IMR-90 (cell line): Measurements from ENCODE around the gene PLXNB1. TPM values are rescaled to one million over a fixed set of nuclear protein-coding genes. Genes with fewer than 3 reads are reported as not detected.

Source experiments
- ATAC-seq: fragments of 200-7000 bp; cut with Tn5 transposase; 2 replicates; pipeline ENCODE4 v1.9.1; 2020; ENCODE audit warnings: low read depth, mild to moderate bottlenecking, moderate library complexity
- BruUV-seq: library from RNA; stranded (reverse); fragments of 400-500 nt; replicated peaks from 2 replicates; lab custom pipeline; 2021; lab: Mats Ljungman, UMichigan
- CTCF ChIA-PET: fragments of 300-600 bp; formaldehyde crosslinking; extraction: SDS; loops from one replicate; lab custom pipeline; 2021; ENCODE audit warnings: antibody characterized with exemption; lab: Yijun Ruan, JAX
- POLR2A ChIA-PET: fragments of 300-600 bp; sonication (Branson Sonifier 250); formaldehyde crosslinking; loops from one replicate; lab custom pipeline; 2022; ENCODE audit warnings: antibody characterized with exemption; ENCODE audit not compliant: unreplicated experiment; lab: Charles Lee
- DNase-seq: peaks from one replicate; pipeline ENCODE4 v3.0.0; 2013
- H2AFZ ChIP-seq: replicated peaks from 2 replicates; pipeline ENCODE3; 2013; ENCODE audit warnings: low read length, mild to moderate bottlenecking; ENCODE audit not compliant: poor library complexity
- H2AK5ac ChIP-seq: 2 replicates; pipeline ENCODE4 v1.6.1; 2013; ENCODE audit warnings: low read depth, low read length, inconsistent platforms
- H2AK9ac ChIP-seq: replicated peaks from 2 replicates; pipeline ENCODE3; 2013; ENCODE audit warnings: mild to moderate bottlenecking, low read depth, low read length, moderate library complexity; ENCODE audit not compliant: poor library complexity
- H2BK120ac ChIP-seq: 2 replicates; pipeline ENCODE4 v1.6.1; 2013; ENCODE audit warnings: low read depth, low read length, inconsistent platforms
- H2BK15ac ChIP-seq: 3 replicates; pipeline ENCODE4 v1.6.1; 2013; ENCODE audit warnings: low read depth, low read length, inconsistent platforms
- H2BK20ac ChIP-seq: 2 replicates; pipeline ENCODE4 v1.6.1; 2013; ENCODE audit warnings: low read depth, mild to moderate bottlenecking, inconsistent platforms, low read length, moderate library complexity
- H2BK5ac ChIP-seq: 2 replicates; pipeline ENCODE4 v1.6.1; 2013; ENCODE audit warnings: mild to moderate bottlenecking, low read depth, low read length, inconsistent platforms; ENCODE audit not compliant: poor library complexity, severe bottlenecking
- H3K14ac ChIP-seq: replicated peaks from 2 replicates; pipeline ENCODE4 v1.6.1; 2013; ENCODE audit warnings: low read depth, low read length, inconsistent platforms
- H3K18ac ChIP-seq: 2 replicates; pipeline ENCODE4 v1.6.1; 2013; ENCODE audit warnings: low read depth, low read length, control low read depth
- H3K23ac ChIP-seq: 2 replicates; pipeline ENCODE4 v1.6.1; 2013; ENCODE audit warnings: low read depth, low read length, inconsistent platforms
- H3K27ac ChIP-seq: 2 replicates; pipeline ENCODE4 v1.5.1; 2013; ENCODE audit warnings: mild to moderate bottlenecking, control low read depth, low read length; ENCODE audit not compliant: insufficient read depth
- H3K27me3 ChIP-seq: 2 replicates; pipeline ENCODE4 v1.6.1; 2013; ENCODE audit warnings: low read length; ENCODE audit not compliant: control insufficient read depth, insufficient read depth
- H3K36me3 ChIP-seq: 2 replicates; pipeline ENCODE4 v1.6.1; 2013; ENCODE audit warnings: low read length, mixed read lengths; ENCODE audit not compliant: control insufficient read depth, insufficient read depth
- H3K4ac ChIP-seq: 2 replicates; pipeline ENCODE4 v1.6.1; 2013; ENCODE audit warnings: low read depth, low read length, inconsistent platforms
- H3K4me1 ChIP-seq: 2 replicates; pipeline ENCODE4 v1.6.1; 2013; ENCODE audit warnings: low read length, mixed read lengths; ENCODE audit not compliant: control insufficient read depth, insufficient read depth
- H3K4me2 ChIP-seq: 2 replicates; pipeline ENCODE4 v1.6.1; 2013; ENCODE audit warnings: low read depth, mild to moderate bottlenecking, control low read depth, low read length, moderate library complexity
- H3K4me3 ChIP-seq: 2 replicates; pipeline ENCODE4 v1.5.1; 2013; ENCODE audit warnings: low read depth, mild to moderate bottlenecking, control low read depth, low read length, moderate library complexity; ENCODE audit not compliant: insufficient read depth
- H3K56ac ChIP-seq: 2 replicates; pipeline ENCODE4 v1.6.1; 2013; ENCODE audit warnings: low read length, inconsistent platforms; ENCODE audit not compliant: insufficient read depth; ENCODE audit errors: extremely low read depth
- H3K79me1 ChIP-seq, 2 experiments: 2 replicates each; pipeline ENCODE4 v1.6.1; 2013; ENCODE audit warnings: low read length in 2 of 2, inconsistent platforms in 1 of 2, low read depth in 1 of 2
- H3K9ac ChIP-seq: 2 replicates; pipeline ENCODE4 v1.6.1; 2013; ENCODE audit warnings: low read depth, low read length, control low read depth
- H3K9me1 ChIP-seq: 2 replicates; pipeline ENCODE4 v1.6.1; 2013; ENCODE audit warnings: low read length, inconsistent platforms; ENCODE audit not compliant: insufficient read depth
- H3K9me3 ChIP-seq: 2 replicates; pipeline ENCODE4 v1.6.1; 2013; ENCODE audit warnings: low read length; ENCODE audit not compliant: control insufficient read depth, insufficient read depth
- H4K20me1 ChIP-seq: 2 replicates; pipeline ENCODE4 v1.6.1; 2013; ENCODE audit warnings: low read length, inconsistent platforms; ENCODE audit not compliant: insufficient read depth
- H4K5ac ChIP-seq: 2 replicates; pipeline ENCODE4 v1.6.1; 2013; ENCODE audit warnings: mild to moderate bottlenecking, low read depth, low read length, control low read depth
- H4K8ac ChIP-seq, 2 experiments: 2 replicates each; pipeline ENCODE4 v1.6.1; 2013; ENCODE audit warnings: low read depth in 2 of 2, low read length in 2 of 2, control low read depth in 1 of 2, inconsistent platforms in 1 of 2
- H4K91ac ChIP-seq: 2 replicates; pipeline ENCODE4 v1.6.1; 2013; ENCODE audit warnings: low read depth, low read length, inconsistent platforms; ENCODE audit not compliant: insufficient read depth
- CEBPB ChIP-seq: IDR thresholded peaks from 2 replicates; pipeline ENCODE4 v1.6.1; 2012; ENCODE audit warnings: low read depth, low read length, improper control_type of control experiment
- CHD1 ChIP-seq: IDR thresholded peaks from 2 replicates; pipeline ENCODE4 v1.6.1; 2012; ENCODE audit warnings: low read depth, low read length, improper control_type of control experiment
- CTCF ChIP-seq: conservative IDR thresholded peaks from 2 replicates; pipeline ENCODE4 v1.5.1; 2012; ENCODE audit warnings: mild to moderate bottlenecking, low read depth, low read length, improper control_type of control experiment
- ELK1 ChIP-seq: fragments of 150-350 bp; IDR thresholded peaks from 2 replicates; pipeline ENCODE4 v1.6.1; 2016; ENCODE audit warnings: low read depth, mild to moderate bottlenecking, low read length, moderate library complexity, borderline replicate concordance
- FOS ChIP-seq: fragments of 150-350 bp; IDR thresholded peaks from 2 replicates; pipeline ENCODE4 v1.6.1; 2016; ENCODE audit warnings: low read depth, low read length
- MAFK ChIP-seq: IDR thresholded peaks from 2 replicates; pipeline ENCODE4 v1.6.1; 2012; ENCODE audit warnings: low read depth, low read length, improper control_type of control experiment
- MAZ ChIP-seq: IDR thresholded peaks from 2 replicates; pipeline ENCODE4 v1.6.1; 2012; ENCODE audit warnings: low read depth, mild to moderate bottlenecking, low read length, improper control_type of control experiment, moderate library complexity, borderline replicate concordance
- MXI1 ChIP-seq: IDR thresholded peaks from 2 replicates; pipeline ENCODE4 v1.6.1; 2012; ENCODE audit warnings: low read depth, mild to moderate bottlenecking, low read length, moderate library complexity, borderline replicate concordance
- NFE2L2 ChIP-seq: fragments of 150-350 bp; IDR thresholded peaks from 2 replicates; pipeline ENCODE4 v1.6.1; 2016; ENCODE audit warnings: low read depth, mild to moderate bottlenecking, low read length
- RAD21 ChIP-seq: IDR thresholded peaks from 2 replicates; pipeline ENCODE4 v1.6.1; 2012; ENCODE audit warnings: low read length, improper control_type of control experiment
- RCOR1 ChIP-seq: IDR thresholded peaks from 2 replicates; pipeline ENCODE4 v1.6.1; 2012; ENCODE audit warnings: mild to moderate bottlenecking, low read length, improper control_type of control experiment; ENCODE audit not compliant: insufficient replicate concordance
- RFX5 ChIP-seq: IDR thresholded peaks from 2 replicates; pipeline ENCODE4 v1.8.0; 2012; ENCODE audit warnings: low read depth, mild to moderate bottlenecking, low read length, moderate library complexity
- WGBS, 2 experiments: methylation state at CpG; one replicate each; pipeline versions ENCODE4 v1.1.5 to v1.1.7; 2013; ENCODE audit warnings: missing lambda C conversion rate in 2 of 2; ENCODE audit not compliant: insufficient read length in 1 of 2; ENCODE audit errors: extremely low coverage in 2 of 2; 5-methylcytosine and 5-hydroxymethylcytosine counted together
- dilution Hi-C: fragments of 300-500 bp; cut with HindIII; formaldehyde crosslinking; loops from one replicate; pipeline ENCODE4 v1.14.3; 2018; ENCODE audit warnings: low sequenced_read_pairs; ENCODE audit not compliant: unreplicated experiment
- in situ Hi-C: fragments of 300-500 bp; cut with MboI; formaldehyde crosslinking; loops from 3 replicates; pipeline ENCODE4 v1.14.3; 2019; ENCODE audit warnings: low sequenced_read_pairs, inconsistent platforms, mixed read lengths
- intact Hi-C: fragments of 100-400 bp; cut with micrococcal nuclease; formaldehyde crosslinking; loops from 2 replicates; pipeline ENCODE4 v1.10.0; 2022
- polyA plus RNA-seq, 3 experiments: library from polyadenylated mRNA; depleted of rRNA; stranded (reverse); fragments of >200 nt; gene quantifications; 2 replicates each; pipeline ENCODE4 v1.2.3, GENCODE V29; 2012; ENCODE audit warnings: low replicate concordance in 1 of 3
- total RNA-seq: library from RNA; depleted of rRNA; stranded (reverse); fragments of >200 nt; gene quantifications from 2 replicates; pipeline ENCODE4 v1.2.3, GENCODE V29; 2012
- TF ChIP-seq, protein P1 (sequence below): fragments of 150-350 bp; IDR thresholded peaks from 2 replicates; pipeline ENCODE4 v1.6.1; 2017; ENCODE audit warnings: mild to moderate bottlenecking, antibody characterized with exemption, low read length, low read depth

Gene PLXNB1
- total and polyA plus RNA-seq, 2 of the 4 experiments (the other 2 are of a cell fraction) = 5.2 to 25.3 TPM

- Histone ChIP-seq H3K36me3 (peaks cover 69% of the 10 kb centered on the region), H2AK9ac (no peak overlapping the region), H2BK5ac (no peak overlapping the region), H3K9me1 (peaks cover 4% of the 10 kb centered on the region; the same call in 1 of the 2 replicates), H3K14ac (no peak overlapping the region), H3K18ac (no peak overlapping the region), H4K91ac (no peak overlapping the region), H3K56ac (no peak overlapping the region), H2BK120ac (no peak overlapping the region), H3K27me3 (no peaks in the 10 kb centered on the region), H3K4me2 (no peak overlapping the region), H3K4ac (no peak overlapping the region), H3K27ac (no peak overlapping the region), H4K8ac (no peak overlapping the region), H4K20me1 (no peaks in the 10 kb centered on the region), H2AFZ (no peak overlapping the region), H3K23ac (no peak overlapping the region), H3K4me3 (no peak overlapping the region), H2BK15ac (no peak overlapping the region), H4K5ac (no peak overlapping the region), H2AK5ac (no peak overlapping the region), H3K9me3 (no peaks in the 10 kb centered on the region), H3K79me1 (no peaks in the 10 kb centered on the region), H3K9ac (no peak overlapping the region), H3K4me1 (peaks cover 4% of the 10 kb centered on the region), H2BK20ac (no peak overlapping the region)
- dilution Hi-C loops (no loop called here), intact Hi-C loops (no loop called here), in situ Hi-C loops (no loop called here)
- POLR2A ChIA-PET = no interaction called here
- no TSS peak for BruUV-seq
- DNase-seq = no peak
- CTCF ChIA-PET = interaction anchor here (1.0 to 1.2 kb wide), 2 partner anchors 27 to 29 kb away, joined by 3 to 5 read pairs; no protein-coding TSS in a partner anchor
- WGBS, 2 experiments = 70% methylated on average over 2 of the region's 18 CpGs; no CpG with 5 or more reads in 1 of the 2 experiments
- TF ChIP-seq FOS (no peak), CTCF (no peak), RAD21 (no peak), MAFK (no peak), CEBPB (no peak), RCOR1 (no peak), RFX5 (no peak), MAZ (no peak), CHD1 (no peak), MXI1 (no peak), ELK1 (no peak), NFE2L2 (no peak)
- TF ChIP-seq, protein P1, sequence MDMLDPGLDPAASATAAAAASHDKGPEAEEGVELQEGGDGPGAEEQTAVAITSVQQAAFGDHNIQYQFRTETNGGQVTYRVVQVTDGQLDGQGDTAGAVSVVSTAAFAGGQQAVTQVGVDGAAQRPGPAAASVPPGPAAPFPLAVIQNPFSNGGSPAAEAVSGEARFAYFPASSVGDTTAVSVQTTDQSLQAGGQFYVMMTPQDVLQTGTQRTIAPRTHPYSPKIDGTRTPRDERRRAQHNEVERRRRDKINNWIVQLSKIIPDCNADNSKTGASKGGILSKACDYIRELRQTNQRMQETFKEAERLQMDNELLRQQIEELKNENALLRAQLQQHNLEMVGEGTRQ = no peak
- ATAC-seq = no peak
Measured at GRCh38 chr3:48406443-48407431, 23.1 kb downstream of the PLXNB1 start.
